Stimulated activated naive CD4-positive, alpha-beta T cell (primary cell): ENCODE measurements around the gene KRTDAP.

Experiments
- DNase-seq, 6 experiments: peaks; one replicate each; lab custom pipeline; 2025; lab: John Stamatoyannopoulos, UW

Gene KRTDAP

DNA sequence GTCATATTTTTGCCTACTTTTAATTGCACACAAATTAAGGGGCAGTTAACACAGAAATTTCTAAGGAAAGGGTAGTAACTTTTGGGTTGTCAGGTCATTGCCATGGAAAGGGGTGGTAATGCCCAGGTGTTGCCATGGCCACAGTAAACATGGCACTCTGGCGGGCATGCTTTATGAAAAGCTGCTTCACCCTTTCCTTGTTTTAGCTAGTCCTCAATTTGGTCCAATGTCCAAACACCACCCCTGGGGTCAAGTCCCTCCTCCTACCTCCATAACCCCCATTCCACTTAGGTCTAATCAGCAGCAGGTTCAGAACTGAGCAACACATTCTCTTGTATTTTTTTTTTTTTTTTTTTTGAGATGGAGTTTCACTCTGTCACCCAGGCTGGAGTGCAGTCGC lies 35.6 kb downstream of the KRTDAP start:
- no peak for DNase-seq

DNA sequence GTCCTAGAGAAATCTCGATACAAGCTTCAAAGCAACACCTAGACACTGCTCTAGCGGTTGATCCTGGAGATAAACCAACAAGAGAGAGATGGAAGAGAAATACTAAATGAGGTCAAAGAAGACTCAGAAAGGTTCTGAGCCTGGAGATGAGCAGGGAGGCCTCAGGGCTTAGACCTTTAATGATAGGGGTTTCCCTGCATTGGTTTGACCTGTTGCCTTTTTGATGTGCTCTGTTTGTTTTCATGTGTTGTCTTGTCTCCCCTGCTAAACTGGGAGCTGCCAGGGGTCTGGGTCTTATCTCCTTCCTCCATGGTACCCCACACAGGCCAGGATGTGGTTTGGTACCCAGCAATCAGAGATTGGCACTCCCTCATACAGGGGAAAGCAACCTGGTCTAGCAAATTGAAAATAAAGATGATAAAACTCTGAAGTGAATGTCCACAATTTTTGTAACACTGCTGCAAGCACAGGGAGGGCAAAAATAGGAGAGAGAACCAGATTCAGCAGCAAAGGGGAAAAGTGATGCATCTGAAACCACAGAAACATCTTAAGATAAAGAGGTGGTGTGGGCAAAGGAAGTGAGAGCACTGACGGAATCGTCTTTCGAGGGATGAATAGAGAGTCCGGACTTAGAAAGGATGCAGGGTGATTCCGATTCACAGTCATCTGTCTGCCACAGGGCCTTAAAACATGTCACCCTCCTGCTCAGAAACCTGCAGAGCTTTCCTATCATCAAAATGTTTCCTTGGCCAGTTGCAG lies 38.7 kb downstream of the KRTDAP start:
- DNase-seq, result no peak

DNA sequence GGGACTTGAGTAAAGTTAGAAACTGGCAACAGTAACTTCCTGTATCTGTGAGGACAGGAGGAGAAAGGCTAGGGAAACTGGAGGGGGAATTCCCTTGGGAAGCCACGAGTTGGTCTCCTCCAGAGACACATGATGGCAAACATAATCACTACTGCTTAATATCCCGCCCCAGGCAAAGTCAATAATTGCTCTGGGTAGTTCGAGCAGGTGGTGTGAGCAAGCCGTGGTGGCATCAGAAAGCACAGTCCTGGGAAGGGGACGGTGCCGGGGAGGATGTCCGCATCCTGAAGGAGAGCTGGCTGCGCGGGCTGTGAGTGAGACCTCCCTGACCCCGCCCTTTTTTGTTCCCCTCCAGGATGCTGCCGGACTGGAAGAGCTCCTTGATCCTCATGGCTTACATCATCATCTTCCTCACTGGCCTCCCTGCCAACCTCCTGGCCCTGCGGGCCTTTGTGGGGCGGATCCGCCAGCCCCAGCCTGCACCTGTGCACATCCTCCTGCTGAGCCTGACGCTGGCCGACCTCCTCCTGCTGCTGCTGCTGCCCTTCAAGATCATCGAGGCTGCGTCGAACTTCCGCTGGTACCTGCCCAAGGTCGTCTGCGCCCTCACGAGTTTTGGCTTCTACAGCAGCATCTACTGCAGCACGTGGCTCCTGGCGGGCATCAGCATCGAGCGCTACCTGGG lies 40.8 kb downstream of the KRTDAP start:
- DNase-seq, result no peak

DNA sequence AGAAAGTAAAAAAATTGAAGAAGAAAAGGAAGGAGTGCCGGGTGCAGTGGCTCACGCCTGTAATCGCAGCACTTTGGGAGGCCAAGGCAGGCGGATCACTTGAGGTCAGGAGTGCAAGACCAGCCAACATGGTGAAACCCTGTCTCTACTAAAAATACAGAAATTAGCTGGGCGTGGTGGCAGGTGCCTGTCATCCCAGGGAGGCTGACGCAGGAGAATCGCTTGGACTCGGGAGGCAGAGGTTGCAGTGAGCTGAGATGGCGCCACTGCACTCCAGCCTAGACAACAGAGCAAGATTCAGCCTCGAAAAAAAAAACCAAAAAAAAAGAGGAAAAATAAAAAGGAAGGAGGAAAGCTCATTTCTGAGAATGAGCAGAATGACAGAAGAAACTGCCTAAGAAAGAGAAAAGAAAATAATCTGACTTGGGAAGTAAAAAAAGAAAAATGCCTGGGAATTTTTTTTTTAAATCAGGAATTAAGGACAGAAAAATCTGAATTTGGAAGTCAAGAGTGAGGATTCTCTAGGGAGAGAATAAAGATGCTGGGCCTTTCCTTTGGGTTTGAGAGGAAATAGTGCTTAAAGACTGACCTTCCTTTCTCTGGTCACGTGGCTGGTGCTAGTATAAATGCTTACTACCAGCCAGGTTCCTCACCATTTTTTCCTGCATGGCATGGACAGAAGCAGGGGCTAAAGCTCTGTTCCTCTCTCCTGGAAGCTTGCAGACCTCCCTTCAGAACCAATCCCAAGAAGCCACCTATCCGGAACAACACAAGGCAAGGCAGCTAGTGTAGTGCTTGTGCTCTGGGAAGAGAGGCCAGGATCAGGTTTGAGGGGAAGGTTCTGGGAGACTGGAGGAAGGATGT lies 42.4 kb downstream of the KRTDAP start, which contains the start of gene FFAR2:
Gene FFAR2 (plus strand): TSS at position 652 of the 864 bp plus-strand sequence. CDS start 1,458 bp downstream, outside the sequence.
- DNase-seq, result no peak

DNA sequence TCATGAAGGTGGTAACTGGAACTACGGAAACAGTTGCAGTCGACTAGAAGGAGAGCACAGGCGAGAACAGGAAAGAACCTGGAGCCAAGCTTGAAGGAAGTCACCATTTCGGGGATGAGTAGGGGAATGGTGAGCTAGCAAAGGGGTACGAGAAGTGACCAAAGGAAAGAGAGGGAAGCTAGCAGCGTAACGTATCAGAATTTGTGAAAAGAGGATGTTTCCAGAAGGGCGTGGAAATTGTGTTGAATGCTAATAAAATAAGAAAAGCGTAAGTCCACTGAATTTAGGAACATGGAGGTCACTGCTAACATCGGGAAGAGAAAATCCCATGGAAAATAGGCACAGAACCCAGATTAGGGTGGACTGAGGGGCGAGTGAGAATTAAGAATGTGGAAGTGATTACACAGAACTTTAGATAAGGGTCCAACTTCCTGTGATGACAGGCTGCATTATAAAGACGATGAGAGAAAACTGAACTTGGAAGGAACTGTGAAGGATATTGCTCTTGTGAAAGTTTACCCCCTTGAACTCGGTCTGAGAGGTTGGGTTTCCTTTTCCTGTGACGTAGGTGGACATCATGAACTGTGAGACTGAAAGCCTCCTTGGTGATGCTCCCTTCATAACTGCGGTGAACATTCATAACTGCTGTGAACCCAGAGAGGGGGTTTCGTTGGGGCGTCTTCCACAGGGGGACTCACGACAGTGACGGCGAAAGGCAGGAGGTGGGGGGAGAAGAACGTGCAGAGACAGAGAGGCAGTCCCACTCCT lies 44.3 kb downstream of the KRTDAP start:
- DNase-seq, result no peak

DNA sequence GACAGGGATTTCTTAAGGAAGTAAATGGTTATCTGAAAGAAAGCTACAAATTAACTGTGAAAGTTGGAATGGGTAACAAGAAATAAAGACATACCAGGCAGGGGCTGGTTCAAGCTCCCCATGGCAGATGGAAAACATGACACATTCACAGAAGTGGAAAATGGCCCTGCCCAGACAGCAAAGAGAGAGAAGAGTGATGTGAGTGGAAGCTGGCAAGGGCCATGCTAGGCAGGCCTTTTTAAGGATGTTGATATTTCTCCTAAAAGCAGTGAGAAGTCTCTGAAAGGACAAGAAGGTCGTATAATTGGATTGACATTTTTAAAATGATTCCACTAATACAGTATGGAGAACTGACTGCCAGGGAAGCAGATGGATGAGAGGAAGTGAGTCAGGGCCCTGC lies 45.5 kb downstream of the KRTDAP start:
- no peak for DNase-seq

DNA sequence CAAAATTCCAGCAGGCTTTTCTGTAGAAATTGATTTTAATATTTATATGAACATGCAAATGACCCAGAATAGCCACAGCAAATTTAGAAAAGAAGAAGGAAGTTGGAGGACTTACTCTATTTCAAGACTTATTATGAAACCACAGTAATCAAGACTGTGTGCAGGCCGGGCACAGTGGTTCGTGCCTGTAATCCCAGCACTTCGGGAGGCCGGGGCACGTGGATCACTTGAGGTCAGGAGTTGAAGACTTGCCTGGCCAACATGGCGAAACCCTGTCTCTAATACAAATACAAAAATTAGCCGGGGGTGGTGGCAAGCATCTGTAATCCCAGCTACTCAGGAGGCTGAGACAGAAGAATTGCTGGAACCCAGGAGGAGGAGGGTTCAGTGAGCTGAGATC lies 48.2 kb downstream of the KRTDAP start:
- no peak for DNase-seq

DNA sequence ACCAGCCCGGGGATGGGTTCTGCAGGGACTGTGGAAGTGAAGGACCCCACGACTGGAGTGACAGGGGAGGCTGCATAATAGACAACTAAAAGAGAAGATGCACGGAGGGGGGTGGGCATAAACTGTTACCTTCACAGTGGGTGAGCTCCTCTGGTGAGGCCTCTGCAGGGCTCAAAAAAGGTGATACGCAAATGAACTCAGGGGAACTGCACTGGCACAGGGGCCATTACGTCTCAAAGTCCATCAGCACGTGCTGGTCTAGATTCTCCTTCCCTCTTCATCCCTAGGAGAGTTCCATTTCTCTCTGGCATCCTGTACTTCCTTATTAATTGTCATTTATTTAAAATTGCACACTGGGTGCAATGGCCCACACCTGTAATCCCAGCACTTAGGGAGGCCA lies 50.3 kb downstream of the KRTDAP start:
- DNase-seq, result no peak

DNA sequence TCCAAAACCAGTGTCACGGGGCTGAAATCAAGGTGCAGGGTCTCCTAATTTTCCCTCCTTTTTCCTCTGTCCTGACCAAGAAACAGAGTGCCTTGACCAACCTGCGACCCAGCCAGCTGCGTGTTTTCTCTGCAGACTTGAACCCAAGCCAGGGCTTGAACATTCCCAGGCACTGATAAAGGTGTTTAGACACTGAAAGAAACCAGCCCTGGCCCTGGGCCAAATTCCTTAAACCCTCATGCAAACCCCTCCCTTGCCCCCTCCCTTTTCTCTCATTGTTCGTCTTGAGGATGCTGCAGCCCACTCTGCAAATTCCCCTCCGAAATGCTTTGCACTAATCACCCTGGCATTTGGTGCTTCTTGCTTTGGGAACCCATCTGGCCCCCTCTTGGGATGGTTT lies 51.7 kb downstream of the KRTDAP start:
- no peak for DNase-seq

DNA sequence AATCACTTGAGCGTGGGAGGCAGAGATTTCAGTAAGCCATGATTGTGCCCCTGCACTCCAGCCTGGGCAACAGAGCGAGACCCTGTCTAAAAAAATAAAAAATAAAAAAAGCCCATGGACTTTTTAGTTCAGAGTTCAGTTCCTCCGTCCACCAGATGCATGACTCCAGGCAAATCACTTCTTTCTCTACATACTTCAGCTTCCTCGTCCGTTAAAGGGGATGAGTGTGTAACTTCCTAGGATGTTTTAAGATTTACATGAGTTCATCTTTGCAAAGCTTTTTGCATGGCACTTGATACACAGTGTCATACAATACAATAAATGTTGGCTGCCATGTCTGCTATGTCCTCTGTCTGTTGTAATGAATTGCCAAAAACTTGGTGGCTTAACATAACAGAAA lies 52.2 kb downstream of the KRTDAP start:
- DNase-seq, result no peak

DNA sequence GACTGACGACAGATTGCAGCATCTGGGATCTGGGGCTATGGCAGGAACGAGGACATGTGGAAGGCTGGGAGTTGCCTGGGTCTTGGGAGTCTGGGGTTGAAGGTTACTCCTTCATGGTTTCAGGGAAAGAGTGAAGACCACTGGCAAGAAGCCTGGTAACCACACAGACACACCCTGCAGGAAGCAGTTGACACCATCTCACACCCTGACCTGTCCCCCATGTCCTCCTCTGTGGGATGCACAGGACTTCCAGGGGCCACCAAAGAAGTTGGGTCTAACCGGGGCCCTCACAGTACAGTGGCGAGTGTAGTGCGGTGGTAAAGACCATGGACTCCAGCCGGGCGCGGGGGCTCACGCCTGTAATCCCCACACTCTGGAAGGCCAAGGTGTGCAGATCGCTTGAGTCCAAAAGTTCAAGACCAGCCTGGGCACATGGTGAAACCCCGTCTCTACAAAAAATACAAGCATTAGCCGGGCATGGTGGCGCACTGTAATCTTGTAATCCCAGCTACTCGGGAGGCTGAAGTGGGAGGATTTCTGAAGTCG lies 52.8 kb downstream of the KRTDAP start:
- no peak for DNase-seq
